Stimulated activated CD8-positive, alpha-beta memory T cell treated with anti-CD3 and anti-CD28 coated beads, Interleukin-15, amount 100 ng/mL, for 48 hours (primary cell): ENCODE measurements around the gene DPEP3.
"Not testable (repeated sequence)": the region's sequence is repeated elsewhere in the genome, so short reads cannot be mapped to it uniquely, and the experiment has no call there.

Source experiments
- DNase-seq, 2 donors: peaks; one replicate each; pipeline ENCODE4 v3.0.0-alpha.2; 2020; ENCODE audit warnings: low read depth in 2 of 2

The DPEP3 gene

DNA sequence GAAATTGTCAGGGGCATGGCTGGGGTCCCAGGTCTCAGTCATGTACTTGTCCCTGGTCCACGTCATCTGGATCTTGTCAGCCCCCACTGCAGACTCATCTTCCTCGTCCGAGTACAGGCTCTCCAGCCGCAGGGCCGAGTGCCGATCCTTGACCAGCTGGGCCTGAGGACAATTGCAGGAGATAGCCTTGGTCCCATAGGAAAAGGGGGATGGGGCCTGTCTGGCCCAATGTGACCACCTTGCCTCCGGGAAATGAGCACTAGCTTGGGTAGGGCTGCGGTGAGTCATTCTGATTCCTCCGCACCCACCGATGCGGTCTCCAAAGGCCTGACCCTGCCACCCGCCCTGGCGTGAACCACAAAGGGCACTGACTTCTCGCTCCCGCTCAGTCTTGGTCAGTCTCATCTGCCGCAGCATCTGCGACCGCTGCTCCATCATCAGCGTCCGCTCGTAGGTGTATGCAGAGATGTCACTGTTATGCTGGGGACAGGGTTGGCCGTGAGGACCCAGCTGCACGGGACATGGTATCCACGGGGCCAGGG is 34.8 kb downstream of the DPEP3 start:
- DNase-seq: no peak

DNA sequence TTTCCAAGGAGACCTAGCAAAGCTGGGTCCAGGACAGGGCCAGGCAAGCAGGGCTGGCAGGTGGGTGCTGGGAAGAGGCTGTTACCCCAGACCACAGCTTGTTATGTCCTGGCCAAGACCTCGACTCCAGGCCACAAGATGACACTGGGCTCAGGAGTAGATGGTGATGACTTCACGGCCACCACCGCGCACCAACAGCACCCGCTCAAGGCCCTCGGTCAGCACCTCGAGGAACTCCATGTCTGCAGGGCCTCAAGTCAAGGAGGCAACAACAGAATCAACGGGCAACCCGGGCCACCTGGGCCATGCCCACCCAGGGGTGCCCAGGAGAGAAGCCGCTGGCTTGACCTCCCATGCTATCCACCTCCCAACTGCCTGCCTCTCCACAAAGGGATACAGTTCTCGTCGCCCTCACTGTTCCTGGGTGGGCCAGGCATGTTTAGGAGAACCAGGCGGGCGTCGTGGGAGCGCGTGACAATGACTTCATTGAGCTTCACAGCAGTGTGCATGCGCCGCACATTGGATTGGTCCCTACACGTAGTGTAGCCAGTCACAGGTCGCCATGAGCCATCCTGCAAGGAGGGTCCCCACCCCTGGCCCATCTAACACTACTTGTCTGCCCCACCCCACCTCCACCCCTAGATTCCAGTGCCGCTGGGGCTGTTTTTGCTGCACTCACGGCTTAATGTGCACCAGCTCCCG is 35.5 kb downstream of the DPEP3 start:
- DNase-seq: no peak

DNA sequence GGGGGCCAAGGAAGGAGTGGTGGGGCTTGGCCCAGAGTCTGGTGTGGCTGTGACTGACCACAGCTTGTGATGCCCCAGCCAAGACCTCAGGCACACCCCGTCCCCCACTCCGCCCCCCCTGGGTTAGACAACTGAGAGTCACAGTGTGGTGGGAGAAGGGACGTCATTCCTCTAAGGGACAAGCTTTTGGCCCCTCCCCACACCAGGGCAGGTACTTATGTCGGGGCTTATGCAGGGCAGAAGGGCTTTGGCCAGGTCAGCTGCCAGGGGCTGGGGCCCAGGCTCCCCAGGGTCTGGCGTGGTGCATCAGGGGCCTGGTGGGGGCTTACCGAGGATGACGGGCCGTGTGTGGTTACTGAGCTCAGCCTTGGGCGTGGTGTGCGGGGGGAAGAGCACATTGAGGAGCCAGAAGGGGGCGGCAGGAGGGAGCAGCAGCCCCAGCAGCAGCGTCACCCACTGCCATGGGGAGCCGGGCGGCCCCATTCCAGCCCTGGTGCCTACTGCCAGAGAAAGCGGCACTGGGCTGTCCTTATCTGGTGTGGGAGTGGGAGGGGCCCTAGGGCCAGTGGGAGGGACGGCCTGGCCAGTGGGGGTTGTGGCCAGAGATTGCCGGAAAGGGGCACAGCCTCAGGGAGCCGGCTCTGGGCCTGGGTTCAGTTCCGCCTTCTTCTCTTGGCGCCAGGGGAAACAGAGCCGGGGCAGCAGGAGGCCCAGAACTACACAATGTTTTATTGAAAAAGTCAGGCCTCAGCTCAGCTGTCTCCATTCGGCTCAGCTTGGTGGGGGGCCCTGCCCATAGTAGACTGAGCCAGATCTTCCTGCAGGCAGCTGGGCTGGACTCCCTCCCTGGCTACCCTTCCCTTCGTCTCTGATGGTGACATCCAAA is 36.4 kb downstream of the DPEP3 start, which contains the start of gene LCAT:
Gene LCAT (minus strand): TSS at position 502 of the 886 bp plus-strand sequence. CDS start 19 bp downstream, at position 483.
- no peak for DNase-seq

DNA sequence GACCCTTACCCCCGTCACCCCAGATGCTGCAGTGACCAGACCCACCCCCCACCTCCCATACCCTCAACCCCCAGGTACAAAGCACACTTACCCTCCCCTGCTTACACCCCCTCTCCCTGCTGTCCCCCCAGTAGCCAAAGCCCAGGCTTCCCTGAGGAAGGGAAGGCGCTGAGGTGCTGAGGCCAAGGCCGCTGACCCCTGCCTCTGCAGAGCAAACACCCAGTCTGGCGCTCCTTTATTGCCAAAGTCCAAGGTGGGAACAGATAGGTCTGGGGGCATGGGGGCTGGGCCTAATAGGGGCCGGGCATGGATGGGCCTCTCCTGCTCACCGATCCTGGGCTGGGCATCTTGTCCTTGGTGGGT is 37.1 kb downstream of the DPEP3 start:
- DNase-seq: no peak

DNA sequence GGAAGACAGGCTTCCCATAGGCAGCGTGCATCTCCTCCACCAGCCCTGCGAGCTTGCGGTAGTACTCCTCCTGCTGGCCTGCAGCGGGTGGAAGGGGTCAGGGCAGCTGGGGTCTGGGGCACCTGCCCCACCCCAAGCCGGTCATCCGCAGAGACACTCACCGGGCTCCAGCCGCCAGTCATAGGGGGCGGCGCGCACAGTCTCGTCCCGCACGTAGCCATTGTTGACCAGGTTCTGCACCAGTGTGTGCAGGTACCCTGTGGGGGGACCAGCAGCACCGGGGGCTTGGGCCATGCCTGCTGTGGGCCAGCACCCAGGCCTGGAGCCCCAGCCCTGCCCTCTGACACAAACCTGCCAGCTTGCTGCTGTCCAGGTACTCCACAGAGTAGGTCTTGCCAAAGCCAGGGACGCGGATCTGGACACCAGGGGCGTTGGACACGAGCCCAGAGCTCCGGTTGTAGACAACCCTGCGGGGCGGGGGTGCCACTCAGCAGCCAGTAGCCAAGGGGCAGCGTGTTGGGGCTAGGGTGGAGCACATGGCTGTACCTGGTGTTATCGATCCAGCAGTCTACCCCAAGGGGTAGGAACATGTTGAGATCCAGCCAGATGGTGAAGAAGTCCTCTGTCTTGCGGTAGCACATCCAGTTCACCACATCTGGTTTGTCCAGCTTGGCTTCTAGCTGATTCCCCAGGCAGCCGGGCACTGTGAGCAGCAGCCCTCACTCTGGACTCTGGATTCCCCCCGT is 37.6 kb downstream of the DPEP3 start:
- no peak for DNase-seq

DNA sequence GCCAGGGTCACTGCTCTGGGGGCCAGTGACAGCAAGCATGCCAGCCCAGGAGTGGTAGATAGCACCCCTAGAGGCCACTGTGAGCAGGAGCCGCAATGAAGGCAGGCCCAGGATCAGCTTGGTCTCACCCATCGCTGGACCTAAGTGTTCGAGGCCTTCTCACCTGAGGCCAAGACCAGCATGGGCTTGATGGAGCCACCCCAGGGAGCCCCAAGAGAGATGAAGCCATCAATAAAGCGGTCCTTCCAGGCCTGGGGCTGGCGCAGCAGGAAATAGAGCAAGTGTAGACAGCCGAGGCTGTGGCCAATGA is 38.1 kb downstream of the DPEP3 start:
- peak in 1 of 2 donors; percentile 15 for DNase-seq

DNA sequence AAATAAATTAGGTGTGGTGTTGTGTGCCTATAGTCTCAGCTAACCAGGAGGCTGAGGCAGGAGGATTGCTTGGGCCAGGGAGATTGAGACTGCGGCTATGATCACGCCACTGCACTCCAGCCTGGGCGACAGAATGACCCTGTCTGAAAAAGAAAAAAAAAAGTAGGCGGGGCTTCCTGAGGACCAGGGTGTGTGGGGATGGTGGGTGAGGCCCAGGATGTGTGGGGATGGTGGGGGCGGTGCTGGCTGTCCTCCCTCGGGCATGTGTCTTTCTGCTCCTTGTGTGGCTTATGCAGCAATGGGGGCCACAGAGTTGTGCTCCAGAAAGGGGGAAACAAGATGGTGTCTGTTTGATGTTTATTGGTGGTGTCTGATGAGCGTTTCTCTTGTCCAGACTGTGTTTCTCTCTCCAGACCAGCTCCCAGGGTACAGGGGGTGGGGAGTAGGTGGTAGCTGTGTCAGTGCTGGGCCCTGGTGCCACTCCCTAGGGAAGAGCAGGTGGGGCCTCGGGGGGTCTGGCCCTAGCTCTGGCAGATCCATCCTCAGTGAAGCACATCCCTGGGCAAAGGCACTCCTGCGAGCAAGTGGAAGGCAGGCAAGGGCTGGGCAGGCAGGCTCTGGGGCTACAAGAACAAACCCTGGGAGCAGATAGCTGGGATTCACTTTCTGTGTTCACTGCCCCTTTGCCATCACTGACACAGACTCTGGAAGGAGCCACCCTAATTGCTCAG is 38.7 kb downstream of the DPEP3 start:
- no peak for DNase-seq

DNA sequence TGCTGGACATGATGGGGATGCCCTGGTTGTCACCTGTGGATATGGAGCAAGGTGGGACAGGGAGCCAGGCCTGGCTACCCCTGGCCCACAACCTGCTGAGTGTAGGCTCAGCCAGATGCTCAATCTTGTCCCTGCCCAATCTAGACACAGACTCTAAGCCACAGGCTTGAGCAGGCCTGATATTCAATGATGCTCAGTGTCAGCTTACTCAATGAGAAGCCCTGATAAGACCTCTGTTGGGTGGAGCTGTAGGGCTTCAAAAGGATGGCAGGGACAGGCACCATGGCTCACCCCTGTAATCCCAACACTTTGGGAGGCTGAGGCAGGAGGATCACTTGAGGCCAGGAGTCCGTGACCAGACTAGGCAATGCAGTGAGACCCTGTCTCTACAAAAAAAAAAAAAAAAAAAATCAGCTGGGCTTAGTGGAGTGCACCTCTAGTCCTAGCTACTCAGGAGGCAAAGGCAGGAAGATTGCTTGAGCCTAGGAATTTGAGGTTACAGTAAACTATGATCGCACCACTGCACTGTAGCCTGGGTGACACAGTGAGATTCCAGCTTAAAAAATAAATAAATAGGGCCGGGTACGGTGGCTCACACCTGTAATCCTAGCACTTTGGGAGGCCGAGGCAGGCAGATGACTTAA is 39.7 kb downstream of the DPEP3 start:
- DNase-seq: no peak

DNA sequence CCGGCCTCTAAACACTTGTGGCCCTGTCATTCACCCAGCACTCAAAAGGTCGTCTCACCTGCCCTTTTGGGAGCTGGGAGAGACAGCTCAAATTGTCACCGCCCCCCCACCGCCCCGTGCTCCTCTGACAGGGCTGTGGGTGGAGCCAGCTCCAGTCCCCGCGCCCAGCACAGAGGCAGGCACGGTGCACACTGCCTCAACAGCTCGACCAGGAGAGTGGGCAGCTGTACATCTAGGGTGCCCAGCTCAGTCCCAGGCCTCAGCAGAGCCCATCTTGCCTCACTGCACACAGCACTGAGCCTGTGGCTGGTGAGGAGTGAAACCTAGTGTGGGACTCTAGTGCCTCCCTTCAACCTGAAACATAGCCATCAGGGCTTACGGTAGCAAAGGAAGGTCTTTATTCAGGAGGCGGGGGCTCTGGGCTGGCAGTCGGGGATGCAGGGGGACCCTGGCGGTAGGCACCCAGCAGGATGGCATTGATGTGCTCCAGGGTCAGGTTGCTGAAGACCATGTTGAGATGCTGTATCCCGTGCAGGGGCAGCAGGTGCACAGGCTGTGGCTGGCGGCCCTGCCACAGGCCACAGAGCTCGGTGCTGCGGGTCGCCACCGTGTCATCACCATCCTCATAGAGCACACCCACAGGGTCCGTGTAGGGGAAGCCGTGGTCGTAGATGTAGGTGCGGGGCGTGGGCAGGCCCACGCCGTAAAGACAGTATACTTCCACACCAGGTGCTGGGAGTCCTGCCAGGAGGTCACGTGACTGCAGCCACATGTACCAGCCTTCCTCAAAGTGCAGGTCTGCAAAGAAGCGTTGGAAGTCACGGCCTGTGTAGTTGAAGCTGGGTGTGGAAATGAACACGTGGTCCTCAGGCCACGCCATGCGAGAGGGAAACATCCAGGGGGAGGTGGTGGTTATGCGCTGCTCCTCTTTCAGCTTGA is 40.5 kb downstream of the DPEP3 start:
- DNase-seq: peak; percentile 32 to 36

DNA sequence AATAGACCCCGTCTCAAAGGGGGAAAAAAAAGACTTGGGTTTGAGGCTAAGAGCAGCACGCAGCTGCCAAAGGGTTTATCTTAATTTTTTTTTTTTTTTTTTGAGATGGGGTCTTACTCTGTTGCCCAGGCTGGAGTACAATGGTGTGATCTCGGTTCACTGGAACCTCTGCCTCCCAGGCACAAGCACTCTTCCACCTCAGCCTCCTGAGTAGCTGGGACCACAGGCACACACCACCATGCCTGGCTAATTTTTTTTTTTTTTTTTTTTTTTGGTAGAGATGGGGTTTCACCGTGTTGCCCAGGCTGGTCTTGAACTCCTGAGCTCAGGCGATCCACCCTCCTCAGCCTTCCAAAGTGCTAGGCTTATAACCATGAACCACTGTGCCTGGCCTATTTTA is 42.6 kb downstream of the DPEP3 start:
- DNase-seq: not testable (repeated sequence)

DNA sequence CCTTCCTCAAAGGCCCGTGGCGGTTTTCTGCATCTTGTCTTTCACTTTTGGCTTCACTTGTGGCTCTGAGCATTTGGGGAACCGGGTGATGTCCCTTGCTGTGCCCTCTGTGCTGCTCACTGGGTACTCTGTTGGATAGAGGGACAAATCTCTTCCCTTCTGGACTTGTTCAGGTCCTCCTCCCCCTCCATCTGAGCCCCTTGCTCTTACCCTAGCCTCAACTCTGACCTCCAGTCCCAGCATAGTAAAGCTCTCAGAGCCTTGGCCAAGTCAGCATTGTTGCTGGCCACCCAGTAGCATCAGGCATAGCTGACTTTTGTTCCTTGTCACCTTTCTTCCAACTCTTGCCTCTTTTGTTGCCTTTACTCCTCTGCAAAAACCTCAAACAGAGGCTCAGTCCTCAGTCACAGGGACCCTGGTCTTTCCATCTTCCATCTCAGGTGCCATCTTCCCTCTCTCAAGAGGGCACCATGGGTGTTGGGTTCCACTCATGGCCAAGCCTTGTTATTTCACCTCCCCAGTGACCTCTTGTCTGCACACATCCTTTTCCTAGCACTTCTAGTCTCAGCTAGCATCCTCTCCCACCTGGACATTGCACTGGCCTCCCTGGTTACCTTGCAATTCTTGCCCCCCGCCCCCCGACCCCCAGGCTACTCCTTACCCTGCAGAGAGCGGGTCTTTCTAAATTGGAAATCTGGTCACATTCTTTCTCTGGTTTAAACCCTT is 43.3 kb downstream of the DPEP3 start:
- peak in 1 of 2 donors; percentile 65 for DNase-seq

DNA sequence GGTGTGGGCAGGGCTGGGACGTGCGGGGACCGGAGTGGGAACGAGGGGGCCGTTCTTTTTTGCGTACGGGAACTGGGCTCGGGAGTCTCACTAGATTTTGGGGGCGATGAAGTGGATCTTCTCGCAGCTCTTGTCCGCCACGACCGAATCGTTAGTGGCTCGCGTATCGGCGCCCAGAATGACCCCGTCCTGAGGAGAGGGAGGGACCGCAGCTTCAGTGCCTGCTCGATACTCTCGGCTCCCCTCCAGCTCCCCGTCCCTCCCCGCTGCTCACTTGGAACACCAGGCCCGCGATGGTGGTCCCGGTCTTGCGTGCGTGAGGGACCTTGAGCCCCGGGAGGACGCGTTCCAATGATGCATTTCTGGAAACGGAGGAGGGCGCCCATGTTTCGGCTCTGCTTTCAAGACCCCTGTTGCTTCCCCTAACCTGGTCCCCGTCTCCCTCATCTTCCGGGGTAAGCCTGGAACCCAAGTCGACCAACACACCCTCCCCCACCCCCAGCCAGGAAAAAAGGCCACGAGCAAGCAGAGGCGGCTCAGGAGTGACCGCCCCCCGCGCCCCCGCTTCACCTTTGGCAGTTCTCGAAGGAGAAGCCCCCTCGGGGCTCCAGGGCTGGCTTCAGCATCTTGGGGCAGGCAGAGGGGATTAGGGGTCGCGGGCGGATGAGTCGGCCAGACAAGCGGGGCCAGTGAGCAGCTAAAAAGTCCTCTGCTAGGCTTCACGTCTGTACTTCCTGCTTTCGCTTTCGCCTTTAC is 44.0 kb downstream of the DPEP3 start, which contains the start of gene PSMB10:
Gene PSMB10 (minus strand): TSS at position 727 of the 756 bp plus-strand sequence. CDS start 101 bp downstream, at position 626.
- DNase-seq: peak in 1 of 2 donors; percentile 63

DNA sequence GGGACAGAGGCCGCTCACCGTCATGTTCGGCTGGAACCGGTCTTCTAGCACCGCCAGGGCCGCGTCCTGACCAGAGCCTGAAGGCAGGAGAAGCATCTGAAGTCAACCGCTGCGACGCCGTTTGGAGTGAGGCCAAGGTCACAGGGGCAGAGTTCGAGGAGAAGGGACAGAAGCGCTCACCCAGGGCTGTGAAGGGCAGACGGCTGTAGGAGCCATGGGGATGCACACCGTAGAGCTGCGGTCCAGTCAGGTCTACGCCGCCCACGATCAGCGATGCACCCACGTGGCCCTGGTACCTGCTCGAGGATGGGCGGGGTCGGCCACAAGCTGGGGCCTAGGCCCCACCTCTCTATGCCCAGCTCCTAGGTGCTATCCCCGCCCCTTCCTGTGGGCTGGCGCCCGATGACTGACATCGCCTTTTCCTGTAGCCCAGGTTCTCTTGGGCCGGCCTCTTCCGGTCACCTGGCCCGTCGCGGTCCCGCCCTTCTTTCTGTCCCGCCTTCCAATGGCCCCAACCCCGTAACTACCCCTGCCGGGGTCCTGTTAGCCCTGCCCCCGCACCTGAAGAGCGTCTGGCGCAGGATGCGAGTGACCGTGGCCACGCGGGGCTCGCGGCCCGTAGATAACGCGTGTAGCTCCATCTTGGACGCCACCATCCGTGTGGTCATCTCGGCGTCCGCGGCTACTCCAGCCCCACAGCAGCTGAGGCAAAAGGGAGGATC is 44.7 kb downstream of the DPEP3 start:
- peak; percentile 96 for DNase-seq

DNA sequence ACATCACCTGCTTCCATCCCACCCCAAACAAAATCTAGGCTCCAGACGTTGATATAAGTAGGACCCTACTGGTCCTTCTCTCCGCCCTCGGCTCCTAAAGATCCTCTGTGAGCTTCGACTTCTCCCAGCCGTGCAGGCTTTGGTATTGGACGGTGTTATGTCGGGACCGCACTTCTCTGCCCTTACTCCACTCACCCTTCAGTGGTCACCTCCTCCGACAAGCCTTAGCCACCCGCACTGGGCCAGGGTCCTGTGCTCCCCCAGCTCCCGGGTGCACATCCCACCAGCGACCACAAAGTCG is 45.2 kb downstream of the DPEP3 start:
- no peak for DNase-seq

DNA sequence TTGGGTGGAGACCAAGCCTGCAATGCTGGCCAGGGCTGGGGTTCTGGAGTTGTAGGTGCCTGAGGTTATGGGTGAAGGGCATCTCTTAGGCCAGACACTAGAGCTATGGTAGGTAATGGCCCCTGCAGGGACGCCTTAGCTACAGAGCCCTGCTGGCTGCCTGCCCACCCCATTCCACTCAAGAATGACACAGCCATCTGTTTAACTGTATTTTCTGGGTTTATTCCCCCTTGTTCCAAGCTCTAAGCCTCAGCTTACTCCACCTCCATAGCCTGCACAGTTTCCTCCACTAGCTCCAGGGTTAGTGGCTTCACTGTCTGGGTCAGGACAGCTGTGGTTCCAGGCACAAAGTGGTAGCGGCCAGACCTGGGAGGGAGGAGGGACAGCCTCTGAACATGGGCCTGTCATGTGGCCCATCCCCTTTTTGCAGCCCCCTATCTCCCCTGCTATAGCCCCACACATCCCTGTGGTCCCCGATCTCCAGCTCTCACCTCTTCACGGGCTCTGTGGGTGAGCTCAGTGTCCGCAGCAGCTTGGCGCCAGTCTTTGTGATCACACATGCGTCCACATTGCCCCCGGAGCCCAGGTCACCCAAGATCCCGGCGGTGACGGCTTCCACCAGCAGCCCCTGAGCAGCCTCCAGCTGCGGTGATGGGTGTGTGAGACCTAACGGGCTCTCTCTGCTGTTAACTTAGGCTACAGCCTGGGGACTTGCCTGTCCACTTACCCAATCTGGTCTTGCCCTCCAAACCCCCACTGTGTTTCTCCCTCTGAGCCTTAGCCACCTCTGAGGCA is 45.8 kb downstream of the DPEP3 start:
- no peak for DNase-seq

DNA sequence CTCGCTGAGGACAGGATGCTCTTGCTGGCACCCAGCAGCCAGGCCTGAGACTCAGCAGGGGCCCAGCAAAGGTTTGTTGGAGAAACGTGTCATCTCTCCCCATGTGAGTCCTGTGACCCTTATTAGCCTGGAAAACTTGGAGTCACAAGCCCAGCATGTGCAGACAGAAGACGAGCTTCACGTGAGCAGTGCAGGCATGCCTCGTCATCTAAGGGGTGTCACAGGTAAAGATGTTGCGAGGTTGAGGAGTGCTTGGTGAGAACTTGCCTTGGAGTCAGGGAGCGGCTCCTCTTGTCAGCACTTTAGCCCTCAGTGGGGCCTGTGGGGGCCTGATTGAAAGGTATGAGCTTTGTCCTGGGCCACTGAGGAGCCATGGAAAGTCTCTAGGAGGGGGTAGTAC is 46.5 kb downstream of the DPEP3 start:
- no peak for DNase-seq

DNA sequence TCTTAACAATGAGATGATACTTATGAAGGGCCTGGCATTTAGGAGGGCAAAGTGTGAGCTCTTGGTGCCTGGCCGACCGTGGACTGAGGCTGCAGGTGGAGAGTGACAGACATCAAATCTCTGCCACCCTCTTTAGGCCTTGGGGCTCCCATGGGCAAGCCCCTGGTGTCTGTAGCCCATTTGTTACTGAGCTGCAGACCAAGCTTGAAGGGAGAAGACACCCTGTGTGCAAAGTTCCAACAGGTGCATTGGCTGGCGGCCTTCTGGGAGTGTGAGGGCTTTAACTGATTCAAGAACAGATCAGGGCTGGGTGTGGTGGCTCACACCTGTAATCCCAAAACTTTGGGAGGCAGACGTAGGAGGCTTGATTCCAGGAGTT is 47.8 kb downstream of the DPEP3 start:
- DNase-seq: no peak
